ENCODE data around the gene HOXA9.

DNA sequence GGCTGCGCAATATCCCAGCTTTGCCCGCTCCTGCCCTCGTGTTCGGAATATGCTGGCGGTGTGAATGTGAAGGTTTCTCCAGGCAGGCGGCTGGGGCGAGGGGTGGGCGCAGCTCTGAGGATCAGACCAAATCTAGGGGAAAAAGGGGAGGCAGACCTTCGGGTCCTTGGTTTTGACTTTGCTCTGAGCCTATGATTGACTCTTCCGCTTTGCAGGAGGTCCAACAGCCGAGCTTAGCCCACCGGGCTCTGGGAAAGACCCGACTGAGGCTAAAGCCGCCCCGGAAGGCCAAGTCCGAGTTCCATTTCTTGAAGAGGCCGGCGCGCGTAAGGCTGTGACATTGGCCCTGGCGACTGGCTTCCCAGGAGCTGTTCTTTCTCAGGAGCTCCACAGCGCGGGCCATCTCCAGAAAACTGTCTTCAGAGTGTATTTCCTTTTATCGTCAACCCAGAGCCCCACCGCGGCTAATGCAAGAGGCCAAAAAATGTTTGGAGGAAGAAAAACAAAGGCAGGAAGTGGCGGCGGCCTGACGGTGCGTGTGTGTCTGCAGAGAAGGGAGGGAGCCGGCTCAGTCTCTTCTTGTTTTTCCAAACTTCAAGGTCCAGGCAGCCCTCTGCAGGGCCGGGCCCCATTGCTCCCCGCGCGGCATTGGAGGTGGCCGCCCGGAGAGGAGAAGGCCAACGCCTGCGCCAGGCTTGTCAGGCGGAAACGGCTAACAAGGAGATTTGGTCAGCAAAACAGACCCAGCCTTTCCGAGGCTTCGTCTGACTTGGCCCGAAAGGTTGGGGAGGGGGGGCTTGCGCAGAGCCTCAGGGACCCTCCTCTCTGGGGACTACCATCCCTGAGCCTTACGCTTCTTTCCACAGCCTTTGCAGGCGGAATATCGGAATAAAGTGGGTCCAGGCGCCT is 23.3 kb upstream of the HOXA9 start:
- TF ChIP-seq POLR2AphosphoS5 (IDR thresholded peaks at IDR 0.05), result no peak
- no peak for TF ChIP-seq CTCF (IDR thresholded peaks at IDR 0.05; ENCODE audit: poor library complexity, severe bottlenecking)
- TF ChIP-seq EP300 (conservative IDR thresholded peaks at IDR 0.05; ENCODE audit: poor library complexity, severe bottlenecking), result no peak
- no peak for TF ChIP-seq REST (IDR thresholded peaks at IDR 0.05; ENCODE audit: borderline replicate concordance)
- no peak for TF ChIP-seq SMC3 (conservative IDR thresholded peaks at IDR 0.05; ENCODE audit: poor library complexity)
- TF ChIP-seq TAF1 (IDR thresholded peaks at IDR 0.05; ENCODE audit: low read depth), result no peak
- TF ChIP-seq MXI1 (conservative IDR thresholded peaks at IDR 0.05; ENCODE audit: poor library complexity, severe bottlenecking), result no peak
- no peak for TF ChIP-seq EZH2 (IDR thresholded peaks at IDR 0.05; ENCODE audit: borderline replicate concordance, insufficient read depth, low read length, poor library complexity, severe bottlenecking)
- TF ChIP-seq RAD21 (conservative IDR thresholded peaks at IDR 0.05), result no peak

All from neural cell (in vitro differentiated cells).